HL-60 (cell line): ENCODE measurements around the gene STXBP5.

ENCODE experiments used
- DNase-seq, 2 experiments: peaks; one replicate each; pipeline ENCODE4 v3.0.0-alpha.2; 2010 to 2020; ENCODE audit warnings: low read depth in 1 of 2, low spot score in 1 of 2
- H3K27ac ChIP-seq: fragments of 250-450 bp; sonication (Bioruptor Pico); replicated peaks from 2 replicates; pipeline ENCODE4 v1.5.1; 2020; ENCODE audit warnings: mild to moderate bottlenecking, moderate library complexity
- H3K27me3 ChIP-seq: fragments of 250-450 bp; sonication (Bioruptor Pico); 2 replicates; pipeline ENCODE4 v1.5.1; 2021; ENCODE audit warnings: mild to moderate bottlenecking, moderate library complexity; ENCODE audit not compliant: insufficient read depth, poor library complexity, severe bottlenecking
- H3K4me3 ChIP-seq: replicated peaks from 2 replicates; pipeline ENCODE4 v1.5.1; 2011; ENCODE audit warnings: mild to moderate bottlenecking, control low read depth, low read length; ENCODE audit not compliant: insufficient read depth
- CTCF ChIP-seq: IDR thresholded peaks from one replicate; pipeline ENCODE4 v1.5.1; 2011; ENCODE audit warnings: low read length, control low read depth, inconsistent platforms; ENCODE audit not compliant: insufficient read depth
- GABPA ChIP-seq: IDR thresholded peaks from 2 replicates; pipeline ENCODE4 v1.6.1; 2012; ENCODE audit warnings: low read depth
- POLR2AphosphoS5 ChIP-seq: IDR thresholded peaks from 2 replicates; pipeline ENCODE4 v1.6.1; 2012; ENCODE audit warnings: low read depth
- REST ChIP-seq: IDR thresholded peaks from 2 replicates; pipeline ENCODE4 v1.6.1; 2012; ENCODE audit warnings: low read depth; ENCODE audit not compliant: insufficient replicate concordance
- SPI1 ChIP-seq: IDR thresholded peaks from 2 replicates; pipeline ENCODE4 v1.6.1; 2012; ENCODE audit warnings: low read depth, mild to moderate bottlenecking, borderline replicate concordance

The STXBP5 gene

GRCh38 chr6:147207351-147207750 lies 3.1 kb downstream of the STXBP5 start:
- no peak overlapping the region for H3K27ac ChIP-seq
- H3K27me3 ChIP-seq: no peaks in the 10 kb centered on the region
- TF ChIP-seq CTCF (no peak), GABPA (no peak), POLR2AphosphoS5 (no peak), REST (no peak), SPI1 (no peak)
- DNase-seq: no peak
- H3K4me3 ChIP-seq: no peak overlapping the region

- Histone ChIP-seq H3K4me3 (no peak overlapping the region), H3K27me3 (no peaks in the 10 kb centered on the region), H3K27ac (no peak overlapping the region)
- TF ChIP-seq REST (no peak), POLR2AphosphoS5 (no peak), GABPA (no peak), SPI1 (no peak), CTCF (no peak)
- no peak for DNase-seq
Measured at GRCh38 chr6:147207837-147208754, 3.9 kb downstream of the STXBP5 start.

- DNase-seq: no peak
- H3K27me3 ChIP-seq: no peaks in the 10 kb centered on the region
- no peak overlapping the region for H3K27ac ChIP-seq
- H3K4me3 ChIP-seq: no peak overlapping the region
- TF ChIP-seq POLR2AphosphoS5 (no peak), SPI1 (no peak), CTCF (no peak), REST (no peak), GABPA (no peak)
Measured at GRCh38 chr6:147209762-147210449, 5.7 kb downstream of the STXBP5 start.
